Limb (tissue), 2 donors: ENCODE measurements around the gene ABCB4.
"Not testable (repeated sequence)": the region's sequence is repeated elsewhere in the genome, so short reads cannot be mapped to it uniquely, and the experiment has no call there.

Source experiments
- DNase-seq, 2 donors: peaks; one replicate each; pipeline ENCODE4 v3.0.0-alpha.2; 2016; ENCODE audit errors: extremely low spot score in 2 of 2

The ABCB4 gene

GRCh38 chr7:87476179-87476557 is 688 bp upstream of the ABCB4 start:
- no peak for DNase-seq

DNA sequence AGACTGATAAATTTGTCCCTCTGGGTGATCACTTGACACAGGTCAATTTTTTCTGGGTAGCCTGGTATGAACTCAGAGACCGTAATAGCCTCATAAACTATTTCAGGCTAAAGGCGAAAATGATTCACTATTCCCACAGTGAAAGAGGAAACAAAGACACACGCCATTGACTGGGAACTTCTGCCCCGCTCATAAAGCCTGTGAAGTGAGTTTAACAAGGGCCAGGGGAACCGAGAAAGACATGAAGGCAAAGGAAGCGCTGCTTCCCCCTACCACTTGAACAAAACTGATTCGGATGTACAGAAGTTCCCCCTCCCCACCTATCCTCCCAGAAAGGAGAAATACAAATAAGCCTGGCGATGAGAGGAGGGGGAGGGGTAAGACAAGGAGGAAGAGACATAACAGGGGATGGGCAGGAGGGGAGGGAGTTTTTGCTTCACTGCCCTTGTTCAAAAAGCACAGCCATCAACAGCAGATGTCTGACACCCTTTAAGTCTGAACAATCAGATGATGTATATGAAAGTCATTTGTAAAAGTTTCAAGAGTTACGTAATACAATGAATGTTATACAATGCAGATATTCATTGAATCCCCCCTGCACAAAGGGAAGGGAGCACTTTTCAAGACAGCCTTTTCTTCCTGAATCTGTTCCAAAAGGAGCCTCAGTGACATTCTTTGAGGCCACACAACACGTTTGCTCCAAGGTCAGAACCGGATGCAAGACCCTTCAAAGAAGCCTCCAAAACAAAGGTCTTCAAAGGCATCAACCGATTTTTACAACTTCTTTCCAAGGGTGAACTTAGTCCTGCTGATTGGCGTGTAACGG is 734 bp downstream of the ABCB4 start:
- peak in 1 of 2 donors; percentile 31 for DNase-seq

GRCh38 chr7:87473986-87474385 is 1.5 kb downstream of the ABCB4 start:
- peak in 1 of 2 donors; percentile 18 for DNase-seq

DNA sequence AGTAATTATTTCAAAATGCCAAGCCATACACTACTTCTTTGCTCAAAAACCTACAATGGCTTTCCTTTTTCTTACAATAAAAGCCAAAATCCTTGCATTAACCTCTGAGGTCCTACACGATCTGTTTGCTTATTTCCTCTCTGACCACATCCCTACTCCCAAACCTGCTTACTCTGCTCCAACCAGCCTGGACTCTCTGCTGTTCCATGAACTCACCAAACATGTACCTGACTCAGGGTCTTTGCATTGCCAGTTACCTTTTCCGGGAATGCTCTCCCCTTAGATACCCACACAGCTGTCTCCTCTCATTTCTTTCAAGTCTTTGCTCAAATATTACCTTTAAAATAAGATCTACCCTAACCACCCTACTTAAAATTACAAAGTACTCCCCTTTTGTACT is 2.3 kb downstream of the ABCB4 start:
- DNase-seq = no peak

DNA sequence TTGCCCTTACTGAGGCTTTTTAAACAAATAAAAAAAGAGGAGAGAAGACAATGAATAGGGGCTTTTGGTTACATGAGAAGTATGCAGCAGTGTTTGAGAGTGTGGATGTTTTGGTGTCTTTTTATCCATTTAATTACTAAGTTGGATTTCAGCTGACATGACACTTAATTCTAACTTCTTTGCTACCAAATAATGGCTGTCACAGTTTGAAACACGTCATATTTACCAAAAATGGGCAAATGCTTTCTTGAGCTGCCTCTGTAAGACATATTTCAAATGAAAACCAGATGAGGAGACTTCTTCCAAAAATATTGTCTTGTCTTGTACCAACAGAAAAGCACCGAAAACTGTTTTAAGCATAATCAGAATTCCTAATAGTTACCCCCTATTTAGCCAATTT is 4.0 kb downstream of the ABCB4 start:
- DNase-seq = no peak

GRCh38 chr7:87469204-87469603 is 6.3 kb downstream of the ABCB4 start:
- DNase-seq = not testable (repeated sequence)

- not testable (repeated sequence) for DNase-seq
Measured at GRCh38 chr7:87465534-87465880, 10.0 kb downstream of the ABCB4 start.

GRCh38 chr7:87464830-87465533 is 10.5 kb downstream of the ABCB4 start:
- not testable (repeated sequence) for DNase-seq

GRCh38 chr7:87463982-87464381 is 11.5 kb downstream of the ABCB4 start:
- DNase-seq = no peak

- DNase-seq = not testable (repeated sequence)
Measured at GRCh38 chr7:87460444-87460843, 15.0 kb downstream of the ABCB4 start.

- DNase-seq = no peak
Measured at GRCh38 chr7:87459941-87460340, 15.5 kb downstream of the ABCB4 start.

- no peak for DNase-seq
Measured at GRCh38 chr7:87458148-87458547, 17.3 kb downstream of the ABCB4 start.

DNA sequence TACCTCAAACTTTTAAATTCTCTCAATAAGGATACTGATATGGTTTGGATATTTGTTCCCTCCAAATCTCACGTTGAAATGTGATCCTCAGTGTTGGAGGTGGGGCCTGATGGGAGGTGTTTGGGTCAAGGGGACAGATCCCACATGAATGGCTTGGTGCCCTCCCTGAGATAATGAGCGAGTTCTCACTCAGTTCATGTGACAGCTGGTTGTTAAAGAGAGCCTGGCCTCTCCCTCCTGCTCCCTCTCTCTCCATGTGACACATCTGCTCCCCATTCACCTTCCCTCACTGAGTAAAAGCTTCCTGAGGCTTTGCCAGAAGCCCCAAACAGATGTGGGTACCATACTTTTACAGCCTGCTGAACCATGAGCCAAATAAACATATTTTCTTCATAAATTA is 19.2 kb downstream of the ABCB4 start:
- no peak for DNase-seq

DNA sequence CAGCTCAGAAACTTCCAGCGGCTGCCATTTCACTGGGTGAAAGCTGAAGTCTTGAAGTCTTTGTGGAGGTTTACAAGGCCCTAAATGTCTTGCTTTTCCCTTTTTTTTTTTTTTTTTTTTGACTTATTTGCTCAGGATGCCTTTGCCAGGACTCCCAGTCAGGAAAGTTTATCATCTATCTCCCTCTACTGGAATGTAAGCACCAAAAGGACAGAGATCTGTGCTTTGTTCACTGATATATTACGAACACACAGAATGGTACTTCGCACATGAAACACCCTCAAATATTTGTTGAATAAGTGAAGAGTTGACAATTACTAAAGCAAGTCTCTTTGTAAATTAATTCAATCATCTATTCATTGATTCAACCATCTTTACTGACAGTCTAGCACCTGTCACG is 23.2 kb downstream of the ABCB4 start:
- DNase-seq = no peak

DNA sequence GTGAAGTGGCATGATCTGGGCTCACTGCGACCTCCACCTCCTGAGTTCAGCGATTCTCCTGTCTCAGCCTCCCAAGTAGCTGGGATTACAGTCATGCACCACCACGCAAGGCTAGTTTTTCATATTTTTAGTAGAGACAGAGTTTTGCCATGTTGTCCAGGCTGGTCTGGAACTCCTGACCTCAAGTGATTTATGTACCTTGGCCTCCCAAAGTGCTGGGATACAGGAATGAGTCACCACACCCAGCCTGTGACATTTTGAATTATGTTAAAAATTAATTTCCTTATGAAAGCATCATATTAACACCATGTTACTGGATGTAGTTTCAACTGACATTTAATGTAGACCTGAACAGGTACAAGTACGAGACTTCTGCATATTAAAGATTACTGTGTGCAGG is 24.3 kb downstream of the ABCB4 start:
- DNase-seq = no peak

- DNase-seq = no peak
Measured at GRCh38 chr7:87450706-87451105, 24.8 kb downstream of the ABCB4 start.

DNA sequence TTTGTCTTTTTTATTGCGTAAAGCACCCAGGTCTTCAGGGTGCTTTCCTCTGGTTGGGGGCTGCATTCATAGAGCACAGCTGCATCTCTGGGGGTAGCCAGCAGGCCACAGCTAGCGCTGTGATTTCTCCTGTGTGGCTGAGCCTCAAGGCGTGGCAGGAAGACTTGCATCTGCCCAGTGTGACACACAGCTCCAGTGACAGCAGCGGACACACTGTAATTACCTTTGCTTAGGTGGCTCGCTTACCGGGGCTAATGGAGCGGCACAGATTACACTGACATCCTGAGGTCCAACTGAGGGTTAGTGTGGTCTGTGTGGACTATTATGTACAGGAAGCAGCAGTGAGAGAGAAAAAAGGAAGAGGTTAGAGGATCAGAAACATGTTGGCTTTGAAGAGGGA is 27.1 kb downstream of the ABCB4 start:
- no peak for DNase-seq

- no peak for DNase-seq
Measured at GRCh38 chr7:87447116-87447635, 28.3 kb downstream of the ABCB4 start.

- DNase-seq = no peak
Measured at GRCh38 chr7:87445897-87446296, 29.6 kb downstream of the ABCB4 start.

- no peak for DNase-seq
Measured at GRCh38 chr7:87435546-87435945, 39.9 kb downstream of the ABCB4 start.

- DNase-seq = no peak
Measured at GRCh38 chr7:87432536-87432935, 42.9 kb downstream of the ABCB4 start.

DNA sequence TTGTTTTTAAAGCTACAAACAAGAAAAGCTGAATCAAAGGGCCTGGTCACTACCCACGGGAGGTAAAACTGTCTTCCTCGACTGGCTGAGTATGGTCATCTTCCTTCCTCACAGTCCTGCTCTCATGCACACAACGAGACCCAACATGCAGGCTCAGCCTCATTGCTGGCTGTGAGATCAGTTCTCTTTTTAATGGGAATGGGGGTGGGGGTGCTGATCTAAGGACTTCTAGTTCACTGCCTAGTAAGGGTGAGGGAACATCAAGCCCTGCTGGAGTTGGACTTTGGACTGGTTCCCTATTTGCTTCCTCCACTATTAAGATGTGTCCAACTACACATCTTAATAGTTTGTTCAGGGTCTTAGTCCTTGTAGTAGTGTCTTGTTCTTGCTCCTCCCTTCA is 48.2 kb downstream of the ABCB4 start:
- DNase-seq = no peak

DNA sequence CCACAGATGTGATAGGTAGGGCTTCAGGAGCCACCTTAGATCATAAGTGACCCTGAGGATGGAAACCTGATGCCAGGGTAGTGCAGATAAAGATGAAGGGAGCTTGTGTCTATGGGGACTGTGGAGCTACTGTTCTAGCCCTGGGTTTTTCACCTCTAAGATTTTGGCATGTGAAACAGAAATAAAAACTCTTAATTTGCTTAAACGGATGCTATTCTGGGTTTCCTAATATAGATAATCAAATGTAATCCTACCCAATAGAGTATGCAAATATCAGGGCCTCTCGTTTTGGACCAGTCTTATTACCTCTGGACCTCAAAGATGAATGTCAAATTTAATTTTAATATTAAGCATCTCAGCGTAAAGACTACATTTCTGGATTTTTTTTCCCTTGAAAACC is 49.3 kb downstream of the ABCB4 start:
- DNase-seq = no peak
